CD14-positive monocyte (primary cell): Measurements from ENCODE around the gene LHFPL3. TPM values are rescaled to one million over a fixed set of nuclear protein-coding genes. Genes with fewer than 3 reads are reported as not detected.

Experiments
- DNase-seq, 3 donors: peaks; one replicate each; pipeline ENCODE4 v3.0.0-alpha.2; 2011 to 2022
- H2AFZ ChIP-seq: 2 replicates; pipeline ENCODE4 v1.6.0; 2012; ENCODE audit warnings: mild to moderate bottlenecking, low read depth, low read length, inconsistent platforms; ENCODE audit not compliant: insufficient read depth, poor library complexity, severe bottlenecking
- H3K27ac ChIP-seq, 2 donors: 1 replicate in 1 of 2; 2 replicates in 1 of 2; pipeline ENCODE4 v1.5.1; 2012 to 2013; ENCODE audit warnings: low read length in 2 of 2, control low read depth in 1 of 2, inconsistent platforms in 1 of 2, low read depth in 1 of 2, mild to moderate bottlenecking in 1 of 2
- H3K27me3 ChIP-seq, 2 donors: one replicate each; pipeline versions ENCODE4 v1.6.0 to v1.6.1; 2011 to 2013; ENCODE audit warnings: low read length in 2 of 2; ENCODE audit not compliant: control insufficient read depth in 2 of 2, insufficient read depth in 2 of 2
- H3K36me3 ChIP-seq, 2 donors: replicated peaks in 1 of 2; 1 replicate in 1 of 2; 2 replicates in 1 of 2; pipeline versions ENCODE4 v1.5.1 to v1.6.1; 2012 to 2013; ENCODE audit warnings: low read length in 2 of 2, control low read depth in 1 of 2, inconsistent platforms in 1 of 2, mild to moderate bottlenecking in 1 of 2; ENCODE audit not compliant: insufficient read depth in 2 of 2, control insufficient read depth in 1 of 2
- H3K4me1 ChIP-seq, 2 donors: 1 replicate in 1 of 2; 2 replicates in 1 of 2; pipeline versions ENCODE4 v1.5.1 to v1.6.1; 2012 to 2013; ENCODE audit warnings: low read length in 2 of 2, control low read depth in 1 of 2, inconsistent platforms in 1 of 2, mild to moderate bottlenecking in 1 of 2, moderate library complexity in 1 of 2; ENCODE audit not compliant: insufficient read depth in 2 of 2, control insufficient read depth in 1 of 2
- H3K4me2 ChIP-seq: replicated peaks from 2 replicates; pipeline ENCODE3; 2012; ENCODE audit warnings: low read length, moderate library complexity, mild to moderate bottlenecking; ENCODE audit not compliant: poor library complexity, severe bottlenecking; ENCODE audit errors: extremely low read depth
- H3K4me3 ChIP-seq, 3 experiments: fragments of 200-600 bp in 1 of 3; sonication (generic) in 1 of 3; replicated peaks in 1 of 3; 1 replicate in 2 of 3; 2 replicates in 1 of 3; pipeline ENCODE4 v1.5.1; 2011 to 2013; ENCODE audit warnings: low read length in 3 of 3, mild to moderate bottlenecking in 3 of 3, control low read depth in 2 of 3, low read depth in 2 of 3, inconsistent platforms in 1 of 3, moderate library complexity in 1 of 3
- H3K79me2 ChIP-seq: 2 replicates; pipeline ENCODE4 v1.6.0; 2012; ENCODE audit warnings: mild to moderate bottlenecking, control low read depth, inconsistent platforms, low read length, moderate library complexity; ENCODE audit not compliant: insufficient read depth
- H3K9ac ChIP-seq: 2 replicates; pipeline ENCODE4 v1.6.0; 2017; ENCODE audit warnings: low read length, mild to moderate bottlenecking; ENCODE audit not compliant: insufficient read depth, poor library complexity, severe bottlenecking
- H3K9me3 ChIP-seq, 2 donors: replicated peaks in 1 of 2; 1 replicate in 1 of 2; 2 replicates in 1 of 2; pipeline versions ENCODE4 v1.5.1 to v1.6.1; 2012 to 2013; ENCODE audit warnings: low read length in 2 of 2, control low read depth in 1 of 2; ENCODE audit not compliant: control insufficient read depth in 1 of 2, insufficient read depth in 1 of 2
- H4K20me1 ChIP-seq: 2 replicates; pipeline ENCODE4 v1.6.0; 2012; ENCODE audit warnings: mild to moderate bottlenecking, low read length, control low read depth, moderate library complexity; ENCODE audit not compliant: insufficient read depth
- H3K27ac Mint-ChIP-seq, 7 donors: one replicate each; pipeline ENCODE4 v1.8.0; 2020; ENCODE audit warnings: mild to moderate bottlenecking in 7 of 7, mixed read lengths in 7 of 7, moderate library complexity in 6 of 7, inconsistent platforms in 2 of 7
- H3K27me3 Mint-ChIP-seq, 3 donors: one replicate each; pipeline ENCODE4 v1.8.0; 2021 to 2022; ENCODE audit warnings: low read depth in 3 of 3, mild to moderate bottlenecking in 3 of 3, mixed read lengths in 3 of 3, moderate library complexity in 3 of 3, inconsistent platforms in 1 of 3
- H3K36me3 Mint-ChIP-seq, 2 donors: one replicate each; pipeline ENCODE4 v1.8.0; 2020; ENCODE audit warnings: mixed read lengths in 2 of 2, inconsistent platforms in 1 of 2, mild to moderate bottlenecking in 1 of 2
- H3K4me1 Mint-ChIP-seq: one replicate; pipeline ENCODE4 v1.8.0; 2020; ENCODE audit warnings: mild to moderate bottlenecking, mixed read lengths
- H3K4me3 Mint-ChIP-seq, 2 donors: one replicate each; pipeline ENCODE4 v1.8.0; 2020; ENCODE audit warnings: mild to moderate bottlenecking in 2 of 2, mixed read lengths in 2 of 2, moderate library complexity in 1 of 2
- H3K9me3 Mint-ChIP-seq, 7 donors: one replicate each; pipeline ENCODE4 v1.8.0; 2020 to 2022; ENCODE audit warnings: mixed read lengths in 7 of 7, mild to moderate bottlenecking in 6 of 7, moderate library complexity in 6 of 7, inconsistent platforms in 2 of 7
- WGBS: methylation state at CpG from one replicate; pipeline ENCODE4 v1.1.5; 2013; ENCODE audit warnings: missing lambda C conversion rate; ENCODE audit not compliant: insufficient coverage; 5-methylcytosine and 5-hydroxymethylcytosine counted together
- intact Hi-C, 2 donors: fragments of 100-400 bp; cut with micrococcal nuclease; formaldehyde crosslinking; loops; one replicate each; pipeline versions ENCODE4 v1.15.0 to v1.15.1; 2023
- polyA plus RNA-seq, 3 donors: library from polyadenylated mRNA; depleted of rRNA in 1 of 3; unstranded in 2 of 3; stranded (reverse) in 1 of 3; fragments of 300-500 nt in 2 of 3; fragments of >200 nt in 1 of 3; fragmentation: Illumina TruSeq in 2 of 3; gene quantifications; 1 replicate in 2 of 3; 2 replicates in 1 of 3; pipeline ENCODE4 v1.2.3, GENCODE V29; 2012 to 2021
- TF ChIP-seq, protein P1 (sequence below): fragments of 200-600 bp; IDR thresholded peaks from one replicate; pipeline ENCODE4 v1.8.0; 2022; ENCODE audit warnings: antibody characterized with exemption, mild to moderate bottlenecking

LHFPL3 gene
- polyA plus RNA-seq, 3 donors: not detected

DNA sequence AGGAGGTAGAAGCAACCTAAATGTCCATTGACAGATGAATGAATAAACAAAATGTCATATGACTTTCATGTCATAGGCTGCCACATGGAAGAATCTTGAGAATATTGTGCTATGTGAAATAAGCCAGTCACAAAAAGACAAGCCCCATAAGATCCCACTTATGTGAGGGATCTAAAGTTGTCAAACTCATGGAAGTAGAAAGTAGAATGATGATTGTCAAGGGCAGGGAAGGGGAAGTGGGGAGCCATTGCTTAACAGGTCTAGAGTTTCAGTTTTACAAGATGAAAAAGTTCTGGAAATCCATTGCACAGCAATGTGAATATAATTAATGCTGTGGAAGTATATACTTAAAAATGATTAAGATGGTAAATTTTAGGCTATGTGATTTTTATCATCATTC is 456.3 kb downstream of the LHFPL3 start:
- no peaks in the 10 kb centered on the region for H3K27me3 ChIP-seq
- no peak overlapping the region for H3K9ac ChIP-seq
- H4K20me1 ChIP-seq: no peaks in the 10 kb centered on the region
- peaks cover 0 to 4% (median 0%) of the 10 kb centered on the region in 7 donors for H3K9me3 Mint-ChIP-seq
- H2AFZ ChIP-seq: no peak overlapping the region
- no peak overlapping the region for H3K4me3 ChIP-seq
- TF ChIP-seq, protein P1, sequence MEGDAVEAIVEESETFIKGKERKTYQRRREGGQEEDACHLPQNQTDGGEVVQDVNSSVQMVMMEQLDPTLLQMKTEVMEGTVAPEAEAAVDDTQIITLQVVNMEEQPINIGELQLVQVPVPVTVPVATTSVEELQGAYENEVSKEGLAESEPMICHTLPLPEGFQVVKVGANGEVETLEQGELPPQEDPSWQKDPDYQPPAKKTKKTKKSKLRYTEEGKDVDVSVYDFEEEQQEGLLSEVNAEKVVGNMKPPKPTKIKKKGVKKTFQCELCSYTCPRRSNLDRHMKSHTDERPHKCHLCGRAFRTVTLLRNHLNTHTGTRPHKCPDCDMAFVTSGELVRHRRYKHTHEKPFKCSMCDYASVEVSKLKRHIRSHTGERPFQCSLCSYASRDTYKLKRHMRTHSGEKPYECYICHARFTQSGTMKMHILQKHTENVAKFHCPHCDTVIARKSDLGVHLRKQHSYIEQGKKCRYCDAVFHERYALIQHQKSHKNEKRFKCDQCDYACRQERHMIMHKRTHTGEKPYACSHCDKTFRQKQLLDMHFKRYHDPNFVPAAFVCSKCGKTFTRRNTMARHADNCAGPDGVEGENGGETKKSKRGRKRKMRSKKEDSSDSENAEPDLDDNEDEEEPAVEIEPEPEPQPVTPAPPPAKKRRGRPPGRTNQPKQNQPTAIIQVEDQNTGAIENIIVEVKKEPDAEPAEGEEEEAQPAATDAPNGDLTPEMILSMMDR: no peak
- no peaks in the 10 kb centered on the region for H3K36me3 Mint-ChIP-seq
- H3K27me3 Mint-ChIP-seq: peaks cover 0 to 6% (median 0%) of the 10 kb centered on the region in 3 donors
- H3K4me2 ChIP-seq: no peak overlapping the region
- H3K4me1 ChIP-seq: no peaks in the 10 kb centered on the region
- DNase-seq: no peak
- H3K79me2 ChIP-seq: no peaks in the 10 kb centered on the region
- intact Hi-C loops: no loop called here
- no peaks in the 10 kb centered on the region for H3K9me3 ChIP-seq
- H3K27ac Mint-ChIP-seq: peak overlapping the region in 1 of 7 donors; percentile 1
- no peak overlapping the region for H3K4me3 Mint-ChIP-seq
- peaks cover 3% of the 10 kb centered on the region for H3K4me1 Mint-ChIP-seq
- H3K27ac ChIP-seq: no peak overlapping the region
- no peaks in the 10 kb centered on the region for H3K36me3 ChIP-seq

DNA sequence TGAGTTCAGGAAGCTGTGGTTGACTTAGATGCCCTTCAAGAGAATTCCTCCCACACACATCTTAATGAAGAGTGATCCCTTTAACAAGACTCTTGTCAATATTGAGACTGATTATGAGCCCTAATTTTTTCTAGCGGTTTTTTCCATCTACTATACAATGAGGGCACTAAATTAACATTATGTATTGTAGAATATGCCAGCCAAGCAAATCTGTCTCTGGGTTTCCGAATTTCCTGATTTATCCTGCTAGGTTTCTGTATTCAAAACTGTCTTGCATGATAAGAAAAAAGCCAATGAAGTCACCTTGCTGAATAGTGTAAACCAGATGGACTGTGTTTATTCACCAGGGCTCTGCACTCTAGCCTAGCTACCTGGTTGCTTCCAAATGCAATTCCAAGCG is 461.4 kb downstream of the LHFPL3 start:
- Histone ChIP-seq H3K27me3 (peaks cover 0 to 2% of the 10 kb centered on the region in 2 donors), H3K9ac (no peak overlapping the region), H3K27ac (no peak overlapping the region), H4K20me1 (no peaks in the 10 kb centered on the region), H3K4me1 (no peaks in the 10 kb centered on the region), H3K79me2 (no peaks in the 10 kb centered on the region), H3K9me3 (no peaks in the 10 kb centered on the region), H2AFZ (no peak overlapping the region), H3K4me3 (no peak overlapping the region), H3K36me3 (no peaks in the 10 kb centered on the region), H3K4me2 (no peak overlapping the region)
- Mint-ChIP-seq H3K27ac (no peak overlapping the region), H3K9me3 (peaks cover 0 to 4% (median 0%) of the 10 kb centered on the region in 7 donors), H3K4me1 (peaks cover 2% of the 10 kb centered on the region), H3K27me3 (peaks cover 0 to 7% (median 3%) of the 10 kb centered on the region in 3 donors), H3K4me3 (no peak overlapping the region), H3K36me3 (no peaks in the 10 kb centered on the region)
- no peak for DNase-seq
- WGBS: 83% methylated on average over 1 of the region's 3 CpGs
- intact Hi-C loops: no loop called here
- TF ChIP-seq, protein P1: no peak
